Gastroesophageal sphincter (tissue), 3 donors: ENCODE results near the gene SSNA1.
"Not testable (repeated sequence)": the region's sequence is repeated elsewhere in the genome, so short reads cannot be mapped to it uniquely, and the experiment has no call there.

Experiments used
- EP300 ChIP-seq: sonication (generic); formaldehyde crosslinking; IDR thresholded peaks from one replicate; pipeline ENCODE4 v1.6.1; 2017; ENCODE audit warnings: antibody characterized with exemption, mild to moderate bottlenecking
- POLR2A ChIP-seq, 2 donors: fragments of 450-650 bp; IDR thresholded peaks; one replicate each; pipeline ENCODE4 v1.6.1; 2017; ENCODE audit warnings: antibody characterized with exemption in 2 of 2, mild to moderate bottlenecking in 2 of 2, moderate library complexity in 1 of 2
- TF ChIP-seq, protein P1 (sequence below), 4 experiments: fragments of 200-600 bp in 2 of 4; fragments of 450-650 bp in 2 of 4; sonication (generic) in 1 of 4; IDR thresholded peaks; one replicate each; pipeline ENCODE4 v1.5.1; 2017 to 2019; ENCODE audit warnings: antibody characterized with exemption in 4 of 4, mild to moderate bottlenecking in 2 of 4, moderate library complexity in 2 of 4

GRCh38 chr9:137239541-137240200 lies 51.2 kb downstream of the SSNA1 start:
- TF ChIP-seq, protein P1, sequence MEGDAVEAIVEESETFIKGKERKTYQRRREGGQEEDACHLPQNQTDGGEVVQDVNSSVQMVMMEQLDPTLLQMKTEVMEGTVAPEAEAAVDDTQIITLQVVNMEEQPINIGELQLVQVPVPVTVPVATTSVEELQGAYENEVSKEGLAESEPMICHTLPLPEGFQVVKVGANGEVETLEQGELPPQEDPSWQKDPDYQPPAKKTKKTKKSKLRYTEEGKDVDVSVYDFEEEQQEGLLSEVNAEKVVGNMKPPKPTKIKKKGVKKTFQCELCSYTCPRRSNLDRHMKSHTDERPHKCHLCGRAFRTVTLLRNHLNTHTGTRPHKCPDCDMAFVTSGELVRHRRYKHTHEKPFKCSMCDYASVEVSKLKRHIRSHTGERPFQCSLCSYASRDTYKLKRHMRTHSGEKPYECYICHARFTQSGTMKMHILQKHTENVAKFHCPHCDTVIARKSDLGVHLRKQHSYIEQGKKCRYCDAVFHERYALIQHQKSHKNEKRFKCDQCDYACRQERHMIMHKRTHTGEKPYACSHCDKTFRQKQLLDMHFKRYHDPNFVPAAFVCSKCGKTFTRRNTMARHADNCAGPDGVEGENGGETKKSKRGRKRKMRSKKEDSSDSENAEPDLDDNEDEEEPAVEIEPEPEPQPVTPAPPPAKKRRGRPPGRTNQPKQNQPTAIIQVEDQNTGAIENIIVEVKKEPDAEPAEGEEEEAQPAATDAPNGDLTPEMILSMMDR (IDR thresholded peaks at IDR 0.05): not testable (repeated sequence)
- TF ChIP-seq POLR2A (IDR thresholded peaks at IDR 0.05); EP300: not testable (repeated sequence)
